Activated T-cell treated with anti-CD3 and anti-CD28 coated beads for 4 hours (primary cell): Measurements from ENCODE around the gene DMRT2.
A peak's percentile ranks its signal among the peaks of the same experiment; 100 is the strongest.

Experiments used
- DNase-seq: peaks from one replicate; pipeline ENCODE4 v3.0.0-alpha.2; 2020

The DMRT2 gene

GRCh38 chr9:1050125-1050895, at the start of gene DMRT2:
Gene DMRT2, plus strand, starts transcription at chr9:1050357. Its CDS starts 1,257 bp downstream, at chr9:1051614.
- DNase-seq = no peak

GRCh38 chr9:1001838-1002237, 48.3 kb upstream of the DMRT2 start:
- DNase-seq = no peak

GRCh38 chr9:1002678-1003077, 47.5 kb upstream of the DMRT2 start:
- DNase-seq = no peak

- no peak for DNase-seq
These were observed 45.0 kb upstream of the DMRT2 start for GRCh38 chr9:1005043-1005667.

- no peak for DNase-seq
These were observed 42.8 kb upstream of the DMRT2 start for GRCh38 chr9:1007312-1007711.

- no peak for DNase-seq
These were observed 41.9 kb upstream of the DMRT2 start for GRCh38 chr9:1008216-1008615.

- DNase-seq = peak; percentile 65
These were observed 41.0 kb upstream of the DMRT2 start for GRCh38 chr9:1009101-1009707.

GRCh38 chr9:1013021-1013420, 37.1 kb upstream of the DMRT2 start:
- no peak for DNase-seq

GRCh38 chr9:1014225-1014624, 35.9 kb upstream of the DMRT2 start:
- DNase-seq = no peak

- DNase-seq = no peak
These were observed 35.5 kb upstream of the DMRT2 start for GRCh38 chr9:1014640-1015039.

- no peak for DNase-seq
These were observed 32.0 kb upstream of the DMRT2 start for GRCh38 chr9:1018121-1018520.

- no peak for DNase-seq
These were observed 26.0 kb upstream of the DMRT2 start for GRCh38 chr9:1024112-1024511.

GRCh38 chr9:1025131-1025530, 25.0 kb upstream of the DMRT2 start:
- no peak for DNase-seq

GRCh38 chr9:1026219-1026618, 23.9 kb upstream of the DMRT2 start:
- no peak for DNase-seq

- DNase-seq = no peak
These were observed 21.5 kb upstream of the DMRT2 start for GRCh38 chr9:1028501-1029190.

- no peak for DNase-seq
These were observed 18.1 kb upstream of the DMRT2 start for GRCh38 chr9:1031951-1032601.

- no peak for DNase-seq
These were observed 15.9 kb upstream of the DMRT2 start for GRCh38 chr9:1034271-1034670.

- DNase-seq = no peak
These were observed 10.6 kb upstream of the DMRT2 start for GRCh38 chr9:1039589-1039988.

- no peak for DNase-seq
These were observed 7.7 kb upstream of the DMRT2 start for GRCh38 chr9:1042466-1042865.

- no peak for DNase-seq
These were observed 5.5 kb upstream of the DMRT2 start for GRCh38 chr9:1044643-1045042.

GRCh38 chr9:1046639-1047572, 3.3 kb upstream of the DMRT2 start:
- DNase-seq = no peak
